Ammon's horn (tissue), 1 donor: Measurements from ENCODE around the gene RPSA.
"Not testable (repeated sequence)": the region's sequence is repeated elsewhere in the genome, so short reads cannot be mapped to it uniquely, and the experiment has no call there.

Experiments used
- DNase-seq: peaks from one replicate; pipeline ENCODE4 v3.0.0-alpha.2; 2016; ENCODE audit warnings: low spot score

Gene RPSA

GRCh38 chr3:39388741-39389248 lies 17.7 kb upstream of the RPSA start:
- DNase-seq = no peak

- DNase-seq = no peak
Observed at GRCh38 chr3:39390181-39390580, 16.3 kb upstream of the RPSA start.

- no peak for DNase-seq
Observed at GRCh38 chr3:39396690-39397089, 9.8 kb upstream of the RPSA start.

GRCh38 chr3:39398700-39399099 lies 7.8 kb upstream of the RPSA start:
- no peak for DNase-seq

GRCh38 chr3:39401983-39402382 lies 4.5 kb upstream of the RPSA start:
- no peak for DNase-seq

- DNase-seq = no peak
Observed at GRCh38 chr3:39404943-39405686, 1.4 kb upstream of the RPSA start.

GRCh38 chr3:39405687-39406367 lies 693 bp upstream of the RPSA start:
- DNase-seq = no peak

- DNase-seq = no peak
Observed at GRCh38 chr3:39407259-39407629, 724 bp downstream of the RPSA start.

GRCh38 chr3:39407773-39408492 lies 1.4 kb downstream of the RPSA start:
- no peak for DNase-seq

GRCh38 chr3:39408493-39409372 lies 2.2 kb downstream of the RPSA start:
- no peak for DNase-seq

- no peak for DNase-seq
Observed at GRCh38 chr3:39409514-39410136, 3.1 kb downstream of the RPSA start.

- no peak for DNase-seq
Observed at GRCh38 chr3:39410893-39411292, 4.4 kb downstream of the RPSA start.

- no peak for DNase-seq
Observed at GRCh38 chr3:39412668-39413260, 6.2 kb downstream of the RPSA start.

- DNase-seq = no peak
Observed at GRCh38 chr3:39413691-39414420, 7.3 kb downstream of the RPSA start.

- no peak for DNase-seq
Observed at GRCh38 chr3:39414421-39414907, 7.9 kb downstream of the RPSA start.

GRCh38 chr3:39415302-39415701 lies 8.8 kb downstream of the RPSA start:
- DNase-seq = not testable (repeated sequence)

GRCh38 chr3:39415983-39416382 lies 9.5 kb downstream of the RPSA start:
- no peak for DNase-seq

GRCh38 chr3:39416998-39417397 lies 10.5 kb downstream of the RPSA start:
- DNase-seq = not testable (repeated sequence)

GRCh38 chr3:39418556-39419225 lies 12.2 kb downstream of the RPSA start:
- not testable (repeated sequence) for DNase-seq
